Activated T-helper 2 cell treated with anti-CD3 and anti-CD28 coated beads, Interferon-gamma antibody, Interleukin-2, Interleukin-4, amounts not matched to agents 10 μg/mL and 5 μg/mL and 100 μg/mL, durations not matched to agents 14 hours and 24 hours and 36 hours (primary cell): ENCODE measurements around the gene CCDC97. TPM values are rescaled to one million over a fixed set of nuclear protein-coding genes. Genes with fewer than 3 reads are reported as not detected.

Experiments
- DNase-seq: peaks from one replicate; pipeline ENCODE4 v3.0.0; 2021; ENCODE audit warnings: low spot score
- H3K27ac Mint-ChIP-seq: one replicate; pipeline ENCODE4 v1.8.0; 2021; ENCODE audit warnings: mixed read lengths
- H3K27me3 Mint-ChIP-seq: one replicate; pipeline ENCODE4 v1.8.0; 2021; ENCODE audit warnings: low read depth, mixed read lengths
- H3K36me3 Mint-ChIP-seq: one replicate; pipeline ENCODE4 v1.8.0; 2021; ENCODE audit warnings: low read depth, mixed read lengths
- H3K4me1 Mint-ChIP-seq: one replicate; pipeline ENCODE4 v1.8.0; 2021; ENCODE audit warnings: low read depth, mixed read lengths
- H3K4me3 Mint-ChIP-seq: one replicate; pipeline ENCODE4 v1.8.0; 2021; ENCODE audit warnings: low read depth, mild to moderate bottlenecking, moderate library complexity, mixed read lengths
- H3K9me3 Mint-ChIP-seq: one replicate; pipeline ENCODE4 v1.8.0; 2021; ENCODE audit warnings: mixed read lengths
- intact Hi-C: fragments of 100-400 bp; cut with micrococcal nuclease; formaldehyde crosslinking; loops from one replicate; pipeline ENCODE4 v1.15.1; 2023
- total RNA-seq: library from RNA; stranded (reverse); gene quantifications from 2 replicates; pipeline ENCODE4 v1.2.3, GENCODE V29; 2022

Gene CCDC97
- total RNA-seq, 1 donor from 2014 or later, result 34.4 TPM

DNA sequence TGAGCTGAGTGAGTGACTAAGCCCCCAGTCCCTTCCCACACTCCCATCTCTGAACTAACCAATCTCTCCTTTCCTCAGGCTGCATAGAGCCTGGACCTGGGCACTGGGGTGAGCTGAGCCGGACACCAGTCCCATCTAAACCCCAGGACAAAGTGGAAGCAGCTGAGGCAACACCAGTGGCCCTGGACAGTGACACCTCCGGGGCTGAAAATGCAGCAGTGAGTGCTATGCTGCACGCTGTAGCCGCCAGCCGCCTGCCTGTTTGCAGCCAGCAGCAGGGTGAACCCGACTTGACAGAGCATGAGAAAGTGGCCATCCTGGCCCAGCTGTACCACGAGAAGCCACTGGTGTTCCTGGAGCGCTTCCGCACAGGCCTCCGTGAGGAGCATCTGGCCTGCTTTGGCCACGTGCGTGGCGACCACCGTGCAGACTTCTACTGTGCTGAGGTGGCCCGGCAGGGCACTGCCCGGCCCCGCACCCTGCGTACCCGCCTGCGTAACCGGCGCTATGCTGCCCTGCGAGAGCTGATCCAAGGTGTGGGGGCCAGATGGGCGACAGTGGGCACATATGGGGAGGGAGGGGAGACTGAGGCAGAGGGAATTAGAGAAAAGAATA lies 6.4 kb downstream of the CCDC97 start:
- DNase-seq, result no peak
- Mint-ChIP-seq H3K9me3 (no peaks in the 10 kb centered on the region), H3K36me3 (peaks cover 83% of the 10 kb centered on the region), H3K4me3 (no peak overlapping the region), H3K27ac (peak overlapping the region; percentile 7), H3K27me3 (no peaks in the 10 kb centered on the region), H3K4me1 (peaks cover 20% of the 10 kb centered on the region)
- intact Hi-C loops, result no loop called here

GRCh38 chr19:41318696-41319499 lies 8.9 kb downstream of the CCDC97 start:
- Mint-ChIP-seq H3K4me1 (peaks cover 16% of the 10 kb centered on the region), H3K9me3 (no peaks in the 10 kb centered on the region), H3K27me3 (no peaks in the 10 kb centered on the region), H3K36me3 (peaks cover 73% of the 10 kb centered on the region), H3K4me3 (no peak overlapping the region), H3K27ac (no peak overlapping the region)
- intact Hi-C loops, result no loop called here
- DNase-seq, result no peak

- DNase-seq, result no peak
- Mint-ChIP-seq H3K27ac (no peak overlapping the region), H3K9me3 (no peaks in the 10 kb centered on the region), H3K27me3 (no peaks in the 10 kb centered on the region), H3K4me1 (peaks cover 17% of the 10 kb centered on the region), H3K36me3 (peaks cover 72% of the 10 kb centered on the region), H3K4me3 (no peak overlapping the region)
- intact Hi-C loops, result no loop called here
Measured at GRCh38 chr19:41319500-41320184, 9.7 kb downstream of the CCDC97 start.

- intact Hi-C loops, result no loop called here
- Mint-ChIP-seq H3K4me1 (peaks cover 20% of the 10 kb centered on the region), H3K27me3 (no peaks in the 10 kb centered on the region), H3K4me3 (no peak overlapping the region), H3K9me3 (no peaks in the 10 kb centered on the region), H3K36me3 (peaks cover 74% of the 10 kb centered on the region), H3K27ac (no peak overlapping the region)
- DNase-seq, result no peak
Measured at GRCh38 chr19:41320185-41320518, 10.2 kb downstream of the CCDC97 start.

GRCh38 chr19:41320568-41320967 lies 10.6 kb downstream of the CCDC97 start:
- intact Hi-C loops, result no loop called here
- H3K9me3 Mint-ChIP-seq, result no peaks in the 10 kb centered on the region
- no peak for DNase-seq
- no peak overlapping the region for H3K4me3 Mint-ChIP-seq
- peaks cover 78% of the 10 kb centered on the region for H3K36me3 Mint-ChIP-seq
- no peaks in the 10 kb centered on the region for H3K27me3 Mint-ChIP-seq
- no peak overlapping the region for H3K27ac Mint-ChIP-seq
- peaks cover 22% of the 10 kb centered on the region for H3K4me1 Mint-ChIP-seq

DNA sequence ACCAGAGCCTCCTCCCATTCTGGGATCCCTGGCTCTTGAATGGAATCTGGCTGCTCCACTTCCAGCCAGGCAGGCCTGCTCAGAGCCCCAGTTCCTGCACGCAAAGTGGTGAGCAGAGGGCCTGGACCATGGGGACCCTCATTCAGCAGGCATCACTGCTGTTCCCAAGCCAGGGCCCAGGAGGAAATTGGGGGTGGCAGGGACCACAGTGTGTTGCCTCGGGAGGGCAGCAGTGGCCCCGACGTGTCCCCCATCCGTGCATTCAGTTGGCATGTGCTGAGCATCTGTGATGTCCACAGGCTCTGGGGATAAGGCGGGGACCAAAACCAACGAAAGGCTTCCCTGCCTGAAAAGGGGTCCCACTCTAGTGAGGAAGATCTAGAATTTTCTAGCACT lies 11.2 kb downstream of the CCDC97 start:
- Mint-ChIP-seq H3K9me3 (no peaks in the 10 kb centered on the region), H3K27me3 (no peaks in the 10 kb centered on the region), H3K4me3 (no peak overlapping the region), H3K27ac (peak overlapping the region; percentile 0), H3K36me3 (peaks cover 76% of the 10 kb centered on the region), H3K4me1 (peaks cover 22% of the 10 kb centered on the region)
- intact Hi-C loops, result no loop called here
- DNase-seq, result no peak

DNA sequence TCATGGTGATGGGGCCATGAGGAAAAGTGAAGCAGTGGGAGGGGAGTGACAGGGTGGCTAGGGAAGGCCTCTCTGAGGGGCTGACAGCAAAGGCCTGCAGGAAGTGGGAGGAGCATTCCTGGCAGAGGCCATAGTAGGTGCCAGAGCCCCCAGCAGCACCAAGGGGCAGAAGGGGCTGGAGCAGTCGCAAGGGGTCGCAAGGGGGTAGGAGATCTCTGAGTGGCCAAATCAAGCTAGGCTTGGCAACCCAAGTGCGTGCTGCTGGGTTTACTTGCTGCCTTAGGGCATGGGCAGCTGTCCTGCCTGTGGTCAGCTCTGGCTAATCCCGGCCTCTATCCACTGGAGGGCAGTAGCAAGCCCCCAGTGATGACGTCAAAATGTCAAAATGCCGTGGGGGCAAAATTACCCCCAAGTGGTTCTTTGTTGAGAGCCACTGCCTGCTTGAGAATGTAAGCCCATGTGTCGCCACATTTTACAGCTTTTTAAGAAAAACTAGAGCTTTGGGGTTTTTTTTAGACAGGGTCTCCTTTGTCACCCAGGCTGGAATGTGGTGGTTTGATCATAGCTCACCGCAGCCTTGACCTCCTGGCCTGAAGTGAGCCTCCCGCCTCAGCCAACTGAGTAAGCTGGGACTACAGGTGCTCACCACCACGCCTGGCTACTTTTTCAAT lies 11.8 kb downstream of the CCDC97 start:
- Mint-ChIP-seq H3K36me3 (peaks cover 75% of the 10 kb centered on the region), H3K4me1 (peaks cover 26% of the 10 kb centered on the region), H3K27me3 (no peaks in the 10 kb centered on the region), H3K27ac (peak overlapping the region; percentile 0), H3K4me3 (no peak overlapping the region), H3K9me3 (no peaks in the 10 kb centered on the region)
- no peak for DNase-seq
- intact Hi-C loops, result no loop called here

DNA sequence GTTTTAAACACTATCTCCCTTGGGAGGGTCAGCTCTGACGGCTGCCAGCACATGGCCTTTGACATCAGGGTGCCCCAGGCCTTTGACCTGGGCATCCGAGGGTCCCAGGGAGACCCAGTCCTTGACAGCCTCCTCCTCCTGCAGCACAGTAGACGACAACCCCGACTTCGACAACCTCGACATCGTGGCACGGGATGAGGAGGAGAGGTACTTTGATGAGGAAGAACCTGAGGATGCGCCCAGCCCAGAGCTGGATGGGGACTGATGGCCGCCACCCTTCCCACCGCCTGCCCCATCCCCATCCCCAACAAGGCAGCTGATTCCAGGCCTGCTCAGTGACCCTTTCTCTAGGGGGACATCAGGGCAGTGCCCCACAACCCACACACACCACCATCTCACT lies 12.5 kb downstream of the CCDC97 start:
- Mint-ChIP-seq H3K9me3 (no peaks in the 10 kb centered on the region), H3K27ac (peak overlapping the region; percentile 83), H3K36me3 (peaks cover 73% of the 10 kb centered on the region), H3K4me3 (no peak overlapping the region), H3K27me3 (no peaks in the 10 kb centered on the region), H3K4me1 (peaks cover 27% of the 10 kb centered on the region)
- DNase-seq, result no peak
- intact Hi-C loops, result no loop called here

DNA sequence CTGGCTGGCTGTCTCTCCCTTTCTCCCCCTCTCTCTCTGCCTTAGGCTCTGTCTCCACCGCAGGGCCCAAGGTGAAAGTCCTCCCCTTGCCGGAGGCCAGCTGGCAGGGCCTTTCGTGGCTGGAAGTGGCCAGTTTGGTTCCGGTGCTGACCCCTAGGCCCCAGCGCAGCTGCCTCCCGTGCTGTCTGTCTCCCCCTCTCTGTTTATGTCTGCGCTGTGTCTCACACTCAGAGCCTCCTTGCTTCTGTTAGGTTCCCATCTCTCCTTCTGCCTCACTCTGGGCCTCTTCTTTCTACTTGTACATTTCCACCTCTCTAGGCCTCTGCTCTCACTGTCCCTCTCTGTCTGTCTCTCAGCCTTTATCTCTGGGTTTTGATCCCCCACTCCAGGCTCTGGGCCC lies 13.1 kb downstream of the CCDC97 start:
- H3K4me3 Mint-ChIP-seq, result no peak overlapping the region
- peak overlapping the region; percentile 83 for H3K27ac Mint-ChIP-seq
- intact Hi-C loops, result no loop called here
- no peaks in the 10 kb centered on the region for H3K27me3 Mint-ChIP-seq
- DNase-seq, result no peak
- no peaks in the 10 kb centered on the region for H3K9me3 Mint-ChIP-seq
- H3K4me1 Mint-ChIP-seq, result peaks cover 30% of the 10 kb centered on the region
- H3K36me3 Mint-ChIP-seq, result peaks cover 70% of the 10 kb centered on the region

GRCh38 chr19:41323430-41324125 lies 13.6 kb downstream of the CCDC97 start:
- H3K36me3 Mint-ChIP-seq, result peaks cover 72% of the 10 kb centered on the region
- H3K9me3 Mint-ChIP-seq, result no peaks in the 10 kb centered on the region
- H3K27ac Mint-ChIP-seq, result peak overlapping the region; percentile 83
- no peak for DNase-seq
- peaks cover 36% of the 10 kb centered on the region for H3K4me1 Mint-ChIP-seq
- no peak overlapping the region for H3K4me3 Mint-ChIP-seq
- intact Hi-C loops, result no loop called here
- H3K27me3 Mint-ChIP-seq, result no peaks in the 10 kb centered on the region

DNA sequence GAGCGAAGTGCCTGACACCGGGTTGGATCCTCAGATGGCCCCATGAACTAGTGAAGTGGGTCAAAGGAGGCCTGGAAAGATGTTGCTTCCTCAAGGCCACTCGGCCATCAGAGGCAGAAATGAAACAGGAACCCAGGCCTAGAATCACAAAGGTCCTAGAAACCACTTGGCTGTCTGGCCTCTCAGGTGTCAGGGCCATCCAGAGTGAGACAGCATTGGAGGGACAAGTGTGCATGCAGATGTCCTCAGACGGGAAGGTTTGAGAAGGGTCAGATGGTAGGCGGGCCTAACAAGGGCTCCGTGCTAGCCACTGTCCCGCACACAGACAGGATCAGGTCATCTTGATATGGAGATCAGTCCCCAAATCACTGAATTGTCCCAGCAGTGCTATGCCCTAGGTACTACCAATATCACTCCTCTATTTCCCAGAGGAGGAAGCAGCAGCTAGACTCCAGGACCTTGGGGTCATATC lies 14.3 kb downstream of the CCDC97 start:
- Mint-ChIP-seq H3K4me1 (peaks cover 41% of the 10 kb centered on the region), H3K27me3 (no peaks in the 10 kb centered on the region), H3K9me3 (no peaks in the 10 kb centered on the region), H3K27ac (peak overlapping the region; percentile 79), H3K4me3 (no peak overlapping the region), H3K36me3 (peaks cover 71% of the 10 kb centered on the region)
- no peak for DNase-seq
- intact Hi-C loops, result no loop called here

DNA sequence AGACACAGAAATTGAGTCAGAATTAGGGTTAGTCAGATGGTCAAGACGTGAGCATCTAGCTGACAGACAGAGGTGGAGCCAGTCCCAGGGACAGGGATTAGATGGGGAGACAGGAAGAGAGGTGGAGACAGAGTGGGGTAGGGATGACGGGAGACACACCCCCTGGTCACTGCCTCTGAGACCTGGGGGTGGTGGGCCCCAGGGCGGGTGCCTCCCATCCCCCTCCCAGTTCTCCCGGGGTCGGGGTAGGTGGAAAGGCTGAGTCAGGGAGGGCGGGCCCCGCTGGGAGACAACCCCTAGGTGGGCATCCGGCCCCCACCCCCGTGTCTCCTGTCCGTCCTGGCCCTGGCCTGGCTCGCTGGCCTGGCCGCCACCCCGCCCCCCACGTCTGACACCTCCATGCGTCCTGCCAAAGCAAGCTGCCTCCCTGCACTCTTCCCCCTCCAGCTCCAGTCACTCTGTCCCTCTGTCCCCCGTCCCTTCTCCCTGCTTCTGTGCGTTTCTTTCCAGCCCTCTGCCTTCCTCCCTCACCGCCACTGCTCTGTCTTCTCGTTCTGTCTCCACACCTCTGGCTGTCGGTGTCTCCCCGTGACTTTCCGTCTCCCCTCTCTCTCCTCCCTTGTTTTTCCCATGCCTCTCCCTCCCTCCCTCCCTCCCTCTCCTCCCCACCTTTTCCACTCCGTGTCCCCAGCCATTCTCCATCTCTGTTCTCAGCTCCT lies 15.1 kb downstream of the CCDC97 start:
- Mint-ChIP-seq H3K4me1 (peaks cover 41% of the 10 kb centered on the region), H3K4me3 (peak overlapping the region; percentile 47), H3K9me3 (no peaks in the 10 kb centered on the region), H3K36me3 (peaks cover 63% of the 10 kb centered on the region), H3K27me3 (no peaks in the 10 kb centered on the region), H3K27ac (peak overlapping the region; percentile 79)
- no peak for DNase-seq
- intact Hi-C loops, result no loop called here
